Endothelial cell of umbilical vein (primary cell): ENCODE results near the gene PPP1R15B. TPM values are rescaled to one million over a fixed set of nuclear protein-coding genes. Genes with fewer than 3 reads are reported as not detected.

ENCODE experiments used
- BruUV-seq: library from RNA; stranded (reverse); fragments of 400-500 nt; replicated peaks from 2 replicates; lab custom pipeline; 2021; lab: Mats Ljungman, UMichigan
- CTCF ChIA-PET: fragments of 300-600, 350-600 bp; sonication (Branson Sonifier 250); formaldehyde crosslinking; loops from one replicate; lab custom pipeline; 2021; ENCODE audit warnings: antibody characterized with exemption, inconsistent platforms; lab: Charles Lee
- POLR2A ChIA-PET: fragments of 300-600, 350-600 bp; sonication (Branson Sonifier 250); formaldehyde crosslinking; loops from one replicate; lab custom pipeline; 2021; ENCODE audit warnings: antibody characterized with exemption, inconsistent platforms; lab: Charles Lee
- DNase-seq: peaks from one replicate; pipeline ENCODE4 v3.0.0-alpha.2; 2011; ENCODE audit warnings: low read depth, low spot score
- FAIRE-seq: peaks from 2 replicates; lab custom pipeline; 2011; peaks lifted over from hg19 to GRCh38; lab: Jason Lieb, UNC
- H2AFZ ChIP-seq: 2 replicates; pipeline ENCODE4 v1.6.0; 2012; ENCODE audit warnings: low read depth, low read length, control low read depth, inconsistent platforms
- H3K27ac ChIP-seq: 2 replicates; pipeline ENCODE4 v1.5.1; 2011; ENCODE audit warnings: low read depth, mild to moderate bottlenecking, control low read depth, low read length, moderate library complexity; ENCODE audit not compliant: insufficient read depth
- H3K27me3 ChIP-seq, 2 experiments: 2 replicates each; pipeline versions ENCODE4 v1.6.0 to v1.6.1; 2011; ENCODE audit warnings: low read length in 2 of 2, mixed read lengths in 1 of 2; ENCODE audit not compliant: control insufficient read depth in 2 of 2, insufficient read depth in 2 of 2
- H3K36me3 ChIP-seq, 2 experiments: 2 replicates in 1 of 2; 3 replicates in 1 of 2; pipeline ENCODE4 v1.5.1; 2011; ENCODE audit warnings: low read length in 2 of 2, mild to moderate bottlenecking in 1 of 2, moderate library complexity in 1 of 2; ENCODE audit not compliant: control insufficient read depth in 2 of 2, insufficient read depth in 2 of 2; ENCODE audit errors: extremely low read depth in 1 of 2
- H3K4me1 ChIP-seq: 3 replicates; pipeline ENCODE4 v1.5.1; 2011; ENCODE audit warnings: mild to moderate bottlenecking, low read length; ENCODE audit not compliant: control insufficient read depth, insufficient read depth; ENCODE audit errors: extremely low read depth
- H3K4me2 ChIP-seq: 2 replicates; pipeline ENCODE4 v1.6.1; 2011; ENCODE audit warnings: low read length, control low read depth, mixed read lengths; ENCODE audit not compliant: insufficient read depth
- H3K4me3 ChIP-seq, 3 experiments: fragments of 200-600 bp in 1 of 3; sonication (generic), shearing (Covaris generic) in 1 of 3; replicated peaks in 1 of 3; 2 replicates each; pipeline ENCODE4 v1.5.1; 2011 to 2016; ENCODE audit warnings: control low read depth in 3 of 3, low read length in 3 of 3, mild to moderate bottlenecking in 2 of 3, inconsistent platforms in 1 of 3, low read depth in 1 of 3, moderate library complexity in 1 of 3; ENCODE audit not compliant: insufficient read depth in 1 of 3
- H3K79me2 ChIP-seq: 2 replicates; pipeline ENCODE4 v1.6.0; 2012; ENCODE audit warnings: low read length, inconsistent platforms; ENCODE audit not compliant: control insufficient read depth, insufficient read depth
- H3K9ac ChIP-seq: replicated peaks from 2 replicates; pipeline ENCODE3; 2011; ENCODE audit warnings: low read length, control low read depth; ENCODE audit not compliant: insufficient read depth; ENCODE audit errors: extremely low read depth
- H3K9me1 ChIP-seq: replicated peaks from 3 replicates; pipeline ENCODE4 v1.6.0; 2011; ENCODE audit warnings: mild to moderate bottlenecking, low read length; ENCODE audit not compliant: control insufficient read depth, insufficient read depth; ENCODE audit errors: extremely low read depth
- H3K9me3 ChIP-seq: replicated peaks from 2 replicates; pipeline ENCODE4 v1.5.1; 2012; ENCODE audit warnings: low read length, inconsistent platforms; ENCODE audit not compliant: control insufficient read depth, insufficient read depth
- H4K20me1 ChIP-seq: replicated peaks from 2 replicates; pipeline ENCODE3; 2011; ENCODE audit warnings: mild to moderate bottlenecking, low read length; ENCODE audit not compliant: control insufficient read depth, insufficient read depth; ENCODE audit errors: extremely low read depth
- EZH2 ChIP-seq: IDR thresholded peaks from 2 replicates; pipeline ENCODE4 v1.6.1; 2012; ENCODE audit warnings: borderline replicate concordance, low read depth, mild to moderate bottlenecking, moderate library complexity, low read length, inconsistent platforms; ENCODE audit not compliant: severe bottlenecking
- FOS ChIP-seq: IDR thresholded peaks from 2 replicates; pipeline ENCODE4 v1.6.1; 2011; ENCODE audit warnings: mild to moderate bottlenecking, low read length, moderate library complexity, borderline replicate concordance; ENCODE audit not compliant: insufficient read depth
- GATA2 ChIP-seq: IDR thresholded peaks from 2 replicates; pipeline ENCODE4 v1.7.0; 2011; ENCODE audit warnings: low read depth, mild to moderate bottlenecking, moderate library complexity, mixed read lengths, low read length; ENCODE audit not compliant: insufficient read length, insufficient read depth
- JUN ChIP-seq: IDR thresholded peaks from 2 replicates; pipeline ENCODE4 v1.6.1; 2011; ENCODE audit warnings: borderline replicate concordance, low read depth; ENCODE audit not compliant: insufficient read length, insufficient read depth
- MYC ChIP-seq: IDR thresholded peaks from one replicate; pipeline ENCODE4 v1.6.1; 2011; ENCODE audit warnings: mild to moderate bottlenecking, low read depth, low read length
- POLR2A ChIP-seq: IDR thresholded peaks from 2 replicates; pipeline ENCODE4 v1.6.1; 2012; ENCODE audit warnings: low read depth, mild to moderate bottlenecking, control low read depth, low read length
- POLR2AphosphoS5 ChIP-seq: IDR thresholded peaks from 2 replicates; pipeline ENCODE4 v1.6.1; 2012; ENCODE audit warnings: low read depth, mild to moderate bottlenecking, control low read depth, low read length, moderate library complexity; ENCODE audit not compliant: insufficient read depth
- dilution Hi-C: fragments of 300-500 bp; cut with MboI; formaldehyde crosslinking; loops from one replicate; pipeline ENCODE4 v1.15.0; 2019; ENCODE audit warnings: low sequenced_read_pairs; ENCODE audit not compliant: extremely low pct_ligation_motif_present
- intact Hi-C: fragments of 100-400 bp; cut with micrococcal nuclease; formaldehyde crosslinking; loops from one replicate; pipeline ENCODE4 v1.10.0; 2022
- polyA plus RNA-seq, 4 experiments: library from polyadenylated mRNA; depleted of rRNA in 3 of 4; stranded (reverse) in 3 of 4; unstranded in 1 of 4; fragments of >200 nt; gene quantifications; 2 replicates each; pipeline versions ENCODE4 v1.2.1 to v1.2.3, GENCODE V29; 2011 to 2012; ENCODE audit warnings: missing spikeins in 1 of 4
- total RNA-seq: library from RNA; stranded (reverse); gene quantifications from 2 replicates; pipeline ENCODE4 v1.2.3, GENCODE V29; 2021
- TF ChIP-seq, protein P1 (sequence below): IDR thresholded peaks from 2 replicates; pipeline ENCODE4 v1.6.1; 2011; ENCODE audit not compliant: insufficient read depth, insufficient read length
- TF ChIP-seq, protein P2 (sequence below), 2 donors: IDR thresholded peaks; 1 replicate in 1 of 2; 2 replicates in 1 of 2; pipeline ENCODE4 v1.5.1; 2011; ENCODE audit warnings: low read length in 2 of 2, mild to moderate bottlenecking in 2 of 2, moderate library complexity in 2 of 2, control low read depth in 1 of 2, inconsistent platforms in 1 of 2, low read depth in 1 of 2; ENCODE audit not compliant: insufficient read depth in 1 of 2; ENCODE audit errors: extremely low read depth in 1 of 2

Gene PPP1R15B
- total and polyA plus RNA-seq, 2 donors (not counting 3 experiments of a cell fraction or from before 2014, with no cell fraction given): 16.8 to 39.8 TPM

DNA sequence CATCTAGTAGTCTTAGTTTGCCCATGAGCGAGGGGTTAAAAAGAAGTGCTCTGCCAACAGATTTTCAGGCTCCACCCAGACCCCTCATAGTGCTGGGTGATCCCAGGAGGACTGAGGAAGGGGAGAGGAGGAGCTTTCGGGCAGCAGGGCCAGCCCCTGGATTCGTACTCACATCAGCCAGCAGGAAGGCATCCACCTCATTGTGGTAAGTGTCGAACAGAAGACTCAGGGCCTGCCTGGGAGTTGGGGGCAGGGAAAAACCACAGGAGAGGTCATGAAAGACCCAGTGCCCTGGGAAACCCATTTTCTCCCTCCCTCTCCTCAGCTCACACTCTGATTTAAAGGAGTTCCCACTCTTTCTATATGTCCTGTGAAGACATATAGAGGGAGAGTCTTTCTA lies 48.1 kb upstream of the PPP1R15B start:
- BruUV-seq: no TSS peak
- no peak overlapping the region for H3K4me3 ChIP-seq
- H3K4me2 ChIP-seq: no peak overlapping the region
- H3K9me3 ChIP-seq: no peaks in the 10 kb centered on the region
- H3K4me1 ChIP-seq: peaks cover 44% of the 10 kb centered on the region
- FAIRE-seq (no peak), DNase-seq (no peak)
- dilution Hi-C loops: no loop called here
- TF ChIP-seq MYC (no peak), JUN (no peak), POLR2AphosphoS5 (no peak), FOS (no peak), POLR2A (no peak), EZH2 (no peak), GATA2 (no peak)
- TF ChIP-seq, protein P1, sequence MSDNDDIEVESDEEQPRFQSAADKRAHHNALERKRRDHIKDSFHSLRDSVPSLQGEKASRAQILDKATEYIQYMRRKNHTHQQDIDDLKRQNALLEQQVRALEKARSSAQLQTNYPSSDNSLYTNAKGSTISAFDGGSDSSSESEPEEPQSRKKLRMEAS: no peak
- TF ChIP-seq, protein P2, sequence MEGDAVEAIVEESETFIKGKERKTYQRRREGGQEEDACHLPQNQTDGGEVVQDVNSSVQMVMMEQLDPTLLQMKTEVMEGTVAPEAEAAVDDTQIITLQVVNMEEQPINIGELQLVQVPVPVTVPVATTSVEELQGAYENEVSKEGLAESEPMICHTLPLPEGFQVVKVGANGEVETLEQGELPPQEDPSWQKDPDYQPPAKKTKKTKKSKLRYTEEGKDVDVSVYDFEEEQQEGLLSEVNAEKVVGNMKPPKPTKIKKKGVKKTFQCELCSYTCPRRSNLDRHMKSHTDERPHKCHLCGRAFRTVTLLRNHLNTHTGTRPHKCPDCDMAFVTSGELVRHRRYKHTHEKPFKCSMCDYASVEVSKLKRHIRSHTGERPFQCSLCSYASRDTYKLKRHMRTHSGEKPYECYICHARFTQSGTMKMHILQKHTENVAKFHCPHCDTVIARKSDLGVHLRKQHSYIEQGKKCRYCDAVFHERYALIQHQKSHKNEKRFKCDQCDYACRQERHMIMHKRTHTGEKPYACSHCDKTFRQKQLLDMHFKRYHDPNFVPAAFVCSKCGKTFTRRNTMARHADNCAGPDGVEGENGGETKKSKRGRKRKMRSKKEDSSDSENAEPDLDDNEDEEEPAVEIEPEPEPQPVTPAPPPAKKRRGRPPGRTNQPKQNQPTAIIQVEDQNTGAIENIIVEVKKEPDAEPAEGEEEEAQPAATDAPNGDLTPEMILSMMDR (IDR thresholded peaks at IDR 0.05; ENCODE audit: extremely low read depth in 1 of 2, insufficient read depth in 1 of 2, low read depth in 1 of 2, low read length in 2 of 2): no peak
- H4K20me1 ChIP-seq: no peaks in the 10 kb centered on the region
- H3K36me3 ChIP-seq: peaks cover 0 to 36% of the 10 kb centered on the region in 2 experiments
- H2AFZ ChIP-seq: no peak overlapping the region
- no peaks in the 10 kb centered on the region for H3K27me3 ChIP-seq
- ChIA-PET POLR2A (no interaction called here), CTCF (interaction anchor here (1.7 to 9.2 kb wide), 2 partner anchors 14 to 34 kb away, joined by 5 to 94 read pairs; partner anchors contain the start of gene PIK3C2B)
- intact Hi-C loops: no loop called here
- H3K79me2 ChIP-seq: no peaks in the 10 kb centered on the region
- H3K27ac ChIP-seq: no peak overlapping the region
- no peak overlapping the region for H3K9ac ChIP-seq
- no peaks in the 10 kb centered on the region for H3K9me1 ChIP-seq
